Lung (tissue), 12 donors: ENCODE data around the gene TPRN. TPM values are rescaled to one million over a fixed set of nuclear protein-coding genes. Genes with fewer than 3 reads are reported as not detected.

Experiments
- ATAC-seq: fragments of 200-7000 bp; cut with Tn5 transposase; one replicate; pipeline ENCODE4 v1.9.1; 2020; ENCODE audit warnings: moderate number of reproducible peaks; ENCODE audit not compliant: insufficient read depth, low FRiP score
- DNase-seq, 3 donors: peaks; one replicate each; pipeline ENCODE4 v3.0.0-alpha.2; 2013 to 2017
- H3K27ac ChIP-seq, 2 donors: one replicate each; pipeline ENCODE4 v1.5.1; 2013; ENCODE audit warnings: mild to moderate bottlenecking in 2 of 2, moderate library complexity in 2 of 2, control low read depth in 1 of 2, inconsistent platforms in 1 of 2, low read depth in 1 of 2, low read length in 1 of 2
- H3K27me3 ChIP-seq, 3 donors: one replicate each; pipeline ENCODE4 v1.5.1; 2013; ENCODE audit warnings: low read length in 2 of 3; ENCODE audit not compliant: control insufficient read depth in 3 of 3, insufficient read depth in 3 of 3
- H3K36me3 ChIP-seq, 4 donors: one replicate each; pipeline ENCODE4 v1.5.1; 2013; ENCODE audit warnings: low read length in 4 of 4, mild to moderate bottlenecking in 1 of 4, moderate library complexity in 1 of 4; ENCODE audit not compliant: control insufficient read depth in 4 of 4, insufficient read depth in 4 of 4
- H3K4me1 ChIP-seq, 5 donors: one replicate each; pipeline ENCODE4 v1.5.1; 2013; ENCODE audit warnings: low read length in 5 of 5, mild to moderate bottlenecking in 2 of 5, moderate library complexity in 1 of 5; ENCODE audit not compliant: control insufficient read depth in 5 of 5, insufficient read depth in 5 of 5
- H3K4me3 ChIP-seq: one replicate; pipeline ENCODE4 v1.5.1; 2013; ENCODE audit warnings: mild to moderate bottlenecking, control low read depth, moderate library complexity
- H3K9ac ChIP-seq, 2 donors: one replicate each; pipeline ENCODE4 v1.5.1; 2013; ENCODE audit warnings: low read length in 2 of 2, control low read depth in 1 of 2; ENCODE audit not compliant: insufficient read depth in 1 of 2
- H3K9me3 ChIP-seq, 4 donors: one replicate each; pipeline ENCODE4 v1.5.1; 2013; ENCODE audit warnings: low read length in 3 of 4, mild to moderate bottlenecking in 1 of 4, moderate library complexity in 1 of 4; ENCODE audit not compliant: control insufficient read depth in 4 of 4, insufficient read depth in 3 of 4
- WGBS, 2 donors: extraction: QIAGEN DNeasy Blood & Tissue Kit; methylation state at CpG; one replicate each; pipeline ENCODE4 v1.1.7; 2013; 5-methylcytosine and 5-hydroxymethylcytosine counted together
- polyA plus RNA-seq, 2 donors: library from polyadenylated mRNA; stranded (reverse); fragments of 200-250 nt; gene quantifications; one replicate each; pipeline ENCODE4 v1.2.1, GENCODE V29; 2013
- total RNA-seq, 2 donors: library from RNA; depleted of rRNA in 1 of 2; stranded (reverse); fragments of >200 nt in 1 of 2; gene quantifications; one replicate each; pipeline ENCODE4 v1.2.1, GENCODE V29; 2014 to 2021
- TF ChIP-seq, protein P1 (sequence below): IDR thresholded peaks from 2 replicates; pipeline ENCODE4 v1.5.1; 2012; ENCODE audit warnings: mild to moderate bottlenecking; ENCODE audit errors: control extremely low read depth, extremely low read depth
- donor health status: control.
- donor health status: control.
- donor health status: Bipolar disorder and iron deficiency.
- donor health status: healthy.
- donor health status: DM: yes; HTN: yes; CAD: no.

Gene TPRN
- total and polyA plus RNA-seq, 4 donors = 8.9 to 30.6 (median 15.5) TPM

DNA sequence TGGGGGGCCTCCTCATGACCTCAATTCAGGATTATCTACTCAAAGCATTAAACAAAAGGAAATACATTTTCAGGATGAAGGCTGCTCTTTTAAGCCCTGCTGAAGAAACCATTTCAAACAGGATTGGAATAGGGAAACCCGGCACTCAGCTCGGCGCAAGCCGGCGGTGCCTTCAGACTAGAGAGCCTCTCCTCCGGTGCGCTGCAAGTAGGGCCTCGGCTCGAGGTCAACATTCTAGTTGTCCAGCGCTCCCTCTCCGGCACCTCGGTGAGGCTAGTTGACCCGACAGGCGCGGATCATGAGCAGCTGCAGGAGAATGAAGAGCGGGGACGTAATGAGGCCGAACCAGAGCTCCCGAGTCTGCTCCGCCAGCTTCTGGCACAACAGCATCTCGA lies 4.2 kb upstream of the TPRN start:
- H3K27me3 ChIP-seq = no peaks in the 10 kb centered on the region
- peaks cover 3 to 30% (median 28%) of the 10 kb centered on the region in 5 donors for H3K4me1 ChIP-seq
- TF ChIP-seq, protein P1, sequence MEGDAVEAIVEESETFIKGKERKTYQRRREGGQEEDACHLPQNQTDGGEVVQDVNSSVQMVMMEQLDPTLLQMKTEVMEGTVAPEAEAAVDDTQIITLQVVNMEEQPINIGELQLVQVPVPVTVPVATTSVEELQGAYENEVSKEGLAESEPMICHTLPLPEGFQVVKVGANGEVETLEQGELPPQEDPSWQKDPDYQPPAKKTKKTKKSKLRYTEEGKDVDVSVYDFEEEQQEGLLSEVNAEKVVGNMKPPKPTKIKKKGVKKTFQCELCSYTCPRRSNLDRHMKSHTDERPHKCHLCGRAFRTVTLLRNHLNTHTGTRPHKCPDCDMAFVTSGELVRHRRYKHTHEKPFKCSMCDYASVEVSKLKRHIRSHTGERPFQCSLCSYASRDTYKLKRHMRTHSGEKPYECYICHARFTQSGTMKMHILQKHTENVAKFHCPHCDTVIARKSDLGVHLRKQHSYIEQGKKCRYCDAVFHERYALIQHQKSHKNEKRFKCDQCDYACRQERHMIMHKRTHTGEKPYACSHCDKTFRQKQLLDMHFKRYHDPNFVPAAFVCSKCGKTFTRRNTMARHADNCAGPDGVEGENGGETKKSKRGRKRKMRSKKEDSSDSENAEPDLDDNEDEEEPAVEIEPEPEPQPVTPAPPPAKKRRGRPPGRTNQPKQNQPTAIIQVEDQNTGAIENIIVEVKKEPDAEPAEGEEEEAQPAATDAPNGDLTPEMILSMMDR = no peak
- peak overlapping the region; percentile 75 to 87 for H3K27ac ChIP-seq
- H3K36me3 ChIP-seq = peaks cover 0 to 14% (median 8%) of the 10 kb centered on the region in 4 donors
- DNase-seq = no peak
- H3K4me3 ChIP-seq = peak overlapping the region; percentile 95
- ATAC-seq = no peak
- WGBS, 2 donors = 11 to 18% methylated on average over 21 of the region's 21 CpGs
- H3K9me3 ChIP-seq = peaks cover 0 to 2% (median 0%) of the 10 kb centered on the region in 4 donors
- H3K9ac ChIP-seq = peak overlapping the region; percentile 33 to 65

DNA sequence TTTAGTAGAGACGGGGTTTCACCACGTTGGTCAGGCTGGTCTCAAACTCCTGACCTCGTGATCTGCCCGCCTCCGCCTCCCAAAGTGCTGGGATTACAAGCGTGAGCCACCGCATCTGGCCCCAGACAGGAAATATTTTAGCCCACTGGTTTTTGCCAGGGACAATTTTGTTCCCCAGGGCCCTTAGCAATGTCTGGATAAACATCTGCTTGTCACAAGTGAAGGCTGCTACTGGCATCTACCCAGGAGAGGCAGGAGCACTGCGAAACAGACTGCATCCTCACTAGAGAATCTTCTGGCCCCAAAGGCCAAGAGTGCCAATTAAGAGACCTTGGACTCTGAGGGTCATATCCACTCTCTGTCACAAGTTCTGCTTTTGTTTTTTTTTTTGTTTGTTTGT lies 2.4 kb upstream of the TPRN start:
- H3K4me3 ChIP-seq = no peak overlapping the region
- peaks cover 0 to 8% (median 5%) of the 10 kb centered on the region in 4 donors for H3K36me3 ChIP-seq
- H3K27ac ChIP-seq = no peak overlapping the region
- peaks cover 12 to 43% (median 28%) of the 10 kb centered on the region in 5 donors for H3K4me1 ChIP-seq
- no peak overlapping the region for H3K9ac ChIP-seq
- H3K27me3 ChIP-seq = no peaks in the 10 kb centered on the region
- no peak for ATAC-seq
- 85 to 91% methylated on average over 8 of the region's 8 CpGs for WGBS, 2 donors
- TF ChIP-seq, protein P1 = no peak
- peaks cover 0 to 2% (median 0%) of the 10 kb centered on the region in 4 donors for H3K9me3 ChIP-seq
- DNase-seq = no peak

DNA sequence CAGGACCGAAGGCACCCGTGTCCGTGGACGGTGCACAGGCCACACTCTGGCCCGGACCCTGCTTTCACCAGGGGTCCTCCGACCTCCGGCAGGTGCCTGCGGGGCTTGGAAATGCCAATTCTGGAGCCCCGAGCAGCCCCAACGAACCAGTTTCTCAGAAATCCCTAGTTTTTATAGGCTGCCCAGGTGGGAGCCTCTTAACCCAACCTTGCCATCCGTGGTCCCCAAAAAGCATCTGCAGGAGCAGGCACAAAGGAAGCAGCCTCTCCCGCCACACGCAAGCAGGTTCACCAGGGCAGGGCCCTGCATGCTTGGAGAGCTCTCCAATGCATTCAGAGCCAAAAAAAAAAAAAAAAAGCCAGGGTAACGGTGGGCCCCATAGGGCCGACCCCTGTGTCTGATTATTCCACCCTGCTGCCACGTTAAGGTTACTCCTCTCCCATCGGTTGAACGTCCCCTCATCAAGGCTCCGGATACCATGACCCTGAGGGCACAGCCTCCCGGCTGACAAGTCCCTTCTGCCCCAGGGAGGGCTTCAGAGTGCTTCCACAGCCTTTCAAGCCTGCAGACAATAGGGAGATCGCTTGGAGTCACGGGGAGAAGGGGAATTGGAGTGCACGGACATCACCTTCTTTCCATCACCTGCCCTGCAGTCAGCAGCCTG lies 796 bp upstream of the TPRN start:
- no peak for ATAC-seq

More for the DNA sequence above, 796 bp upstream of the TPRN start:
- Histone ChIP-seq H3K4me3 (peak overlapping the region; percentile 78), H3K27me3 (no peaks in the 10 kb centered on the region), H3K9me3 (peaks cover 0 to 2% (median 0%) of the 10 kb centered on the region in 4 donors), H3K9ac (no peak overlapping the region), H3K4me1 (peaks cover 10 to 39% (median 23%) of the 10 kb centered on the region in 5 donors), H3K36me3 (peaks cover 0 to 8% (median 4%) of the 10 kb centered on the region in 4 donors), H3K27ac (peak overlapping the region; percentile 77 to 97)
- 21 to 22% methylated on average over 23 of the region's 23 CpGs for WGBS, 2 donors
- TF ChIP-seq, protein P1 = no peak
- no peak for DNase-seq
